Stomach smooth muscle (tissue), 2 donors: ENCODE results near the gene SULT1C2.

ENCODE experiments used
- H3K27ac ChIP-seq: one replicate; pipeline ENCODE4 v1.7.0; 2013; ENCODE audit warnings: mild to moderate bottlenecking, low read length, inconsistent platforms
- H3K27me3 ChIP-seq, 2 donors: one replicate each; pipeline ENCODE4 v1.7.0; 2013; ENCODE audit warnings: low read length in 2 of 2; ENCODE audit not compliant: insufficient read depth in 2 of 2, control insufficient read depth in 1 of 2
- H3K36me3 ChIP-seq, 2 donors: one replicate each; pipeline ENCODE4 v1.7.0; 2013; ENCODE audit warnings: low read length in 2 of 2; ENCODE audit not compliant: control insufficient read depth in 2 of 2, insufficient read depth in 2 of 2
- H3K4me1 ChIP-seq: one replicate; pipeline ENCODE4 v1.7.0; 2013; ENCODE audit warnings: low read length; ENCODE audit not compliant: control insufficient read depth, insufficient read depth
- H3K4me3 ChIP-seq, 2 donors: one replicate each; pipeline ENCODE4 v1.7.0; 2013; ENCODE audit warnings: low read length in 2 of 2
- H3K9ac ChIP-seq, 2 donors: one replicate each; pipeline ENCODE4 v1.7.0; 2013; ENCODE audit warnings: low read length in 2 of 2, mild to moderate bottlenecking in 1 of 2
- H3K9me3 ChIP-seq, 2 donors: one replicate each; pipeline ENCODE4 v1.7.0; 2013; ENCODE audit warnings: low read length in 2 of 2; ENCODE audit not compliant: control insufficient read depth in 2 of 2
- donor health status: healthy.
- donor health status: Pancreatic carcinoma.

Gene SULT1C2

DNA sequence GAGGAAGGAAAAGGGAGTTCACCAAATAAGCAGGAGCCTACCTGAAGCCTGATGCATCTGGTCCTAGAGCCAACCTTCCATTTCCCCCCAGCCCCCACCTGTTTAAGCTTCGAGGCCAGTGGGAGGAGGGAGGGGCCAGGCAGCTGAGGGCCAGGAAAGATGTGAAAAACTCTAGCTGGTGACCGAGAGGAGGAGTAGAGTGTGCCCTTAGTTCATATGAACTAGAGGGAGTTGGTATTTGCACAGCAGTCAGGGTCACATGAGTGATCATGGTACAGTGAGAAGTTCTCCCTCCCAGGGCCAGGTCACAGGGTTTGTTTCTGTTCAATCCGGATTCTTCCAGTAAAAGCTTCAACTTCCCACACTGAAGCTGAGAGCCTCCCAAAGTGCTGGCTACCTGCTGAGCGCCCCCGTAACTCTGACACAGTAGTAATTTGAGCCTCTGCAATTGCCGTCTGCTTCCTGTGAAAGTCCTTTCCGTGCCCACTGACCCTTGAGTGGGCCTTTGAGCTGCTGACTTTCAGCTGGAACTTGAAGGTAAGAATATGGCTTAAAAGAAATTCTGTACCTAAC lies at the start of gene SULT1C2:
Gene SULT1C2, plus strand, starts transcription at position 362 of the 573 bp plus-strand sequence. CDS start 4,773 bp downstream, outside the sequence.
- Histone ChIP-seq H3K9ac (no peak within 1 kb of the TSS), H3K4me3 (no peak within 1 kb of the TSS), H3K27me3 (no peaks in the 10 kb centered on the region), H3K36me3 (no peaks in the 10 kb centered on the region), H3K27ac (no peak within 1 kb of the TSS), H3K9me3 (peaks cover 0 to 4% of the 10 kb centered on the region in 2 donors), H3K4me1 (no peaks in the 10 kb centered on the region)

DNA sequence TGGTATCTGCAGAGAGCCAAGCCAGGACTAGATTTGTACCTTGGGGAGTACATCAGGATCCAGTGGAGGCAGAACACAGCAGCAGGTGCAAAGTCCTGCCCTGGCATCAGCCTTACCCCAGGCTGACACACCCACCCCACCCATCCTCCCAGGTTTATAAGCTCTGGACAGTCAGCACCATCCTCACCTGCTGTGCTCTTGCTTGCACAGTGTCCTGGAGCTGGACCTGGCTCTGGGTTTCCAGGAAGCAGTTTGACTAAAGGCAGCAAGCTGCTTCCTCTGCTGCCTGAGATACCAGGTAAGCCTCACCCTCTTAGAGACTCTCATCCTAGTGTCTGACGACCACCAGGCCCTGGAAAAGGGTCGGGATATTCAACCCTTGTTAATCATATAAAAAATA lies 48.9 kb upstream of the SULT1C2 start, which contains the start of gene SULT1C3:
Gene SULT1C3, plus strand, starts transcription at position 183 of the 400 bp plus-strand sequence. CDS start 7,227 bp downstream, outside the sequence.
- H3K4me1 ChIP-seq = no peaks in the 10 kb centered on the region

DNA sequence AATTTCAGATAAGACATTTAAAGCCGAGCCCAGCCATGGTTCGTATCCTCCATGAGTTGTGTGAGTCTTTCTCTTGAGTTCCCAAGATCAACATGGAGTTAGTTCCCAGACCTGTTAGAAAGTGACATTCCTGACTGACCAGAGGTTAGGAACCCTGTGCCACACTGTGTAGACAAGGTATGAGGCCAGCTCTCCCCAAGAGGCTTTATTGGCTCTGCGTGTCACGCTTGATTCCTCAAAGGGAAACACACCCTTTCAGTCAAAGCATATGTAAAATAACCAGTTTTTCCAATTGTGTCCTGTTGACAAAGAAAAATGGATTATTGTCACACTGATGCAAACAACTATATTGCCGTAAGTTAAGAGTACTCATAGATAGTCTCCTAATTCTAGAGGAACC lies 47.7 kb upstream of the SULT1C2 start:
- no peaks in the 10 kb centered on the region for H3K36me3 ChIP-seq
- no peak overlapping the region for H3K9ac ChIP-seq
- no peak overlapping the region for H3K27ac ChIP-seq
- no peak overlapping the region for H3K4me3 ChIP-seq
- no peaks in the 10 kb centered on the region for H3K4me1 ChIP-seq
- no peaks in the 10 kb centered on the region for H3K27me3 ChIP-seq
- H3K9me3 ChIP-seq = peaks cover 0 to 4% of the 10 kb centered on the region in 2 donors

More for the DNA sequence above, 48.9 kb upstream of the SULT1C2 start, which contains the start of gene SULT1C3:
- Histone ChIP-seq H3K27me3 (no peaks in the 10 kb centered on the region), H3K4me3 (no peak within 1 kb of the TSS), H3K27ac (no peak within 1 kb of the TSS), H3K9ac (no peak within 1 kb of the TSS), H3K9me3 (peaks cover 0 to 2% of the 10 kb centered on the region in 2 donors), H3K36me3 (no peaks in the 10 kb centered on the region)

DNA sequence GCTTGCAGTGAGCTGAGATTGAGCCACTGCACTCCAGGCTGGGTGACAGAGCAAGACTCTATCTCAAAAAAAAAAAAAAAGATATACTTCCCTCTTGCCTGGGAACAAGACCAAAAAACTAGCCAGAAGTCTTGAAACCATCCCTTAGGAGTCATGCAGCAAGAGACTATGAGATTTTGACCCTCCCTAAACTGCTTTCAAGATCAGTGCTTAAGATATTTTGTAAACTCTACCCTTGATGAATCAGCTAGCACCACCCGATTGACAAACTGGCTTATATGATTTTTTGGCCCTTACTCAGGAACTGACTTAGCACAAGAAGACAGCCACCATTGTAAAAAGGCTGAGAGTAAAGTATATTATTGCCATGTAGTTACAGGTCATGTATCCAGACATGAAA lies 45.1 kb upstream of the SULT1C2 start:
- Histone ChIP-seq H3K36me3 (no peaks in the 10 kb centered on the region), H3K9me3 (peaks cover 0 to 4% of the 10 kb centered on the region in 2 donors), H3K27me3 (no peaks in the 10 kb centered on the region), H3K4me1 (no peaks in the 10 kb centered on the region), H3K4me3 (no peak overlapping the region), H3K27ac (no peak overlapping the region), H3K9ac (no peak overlapping the region)

DNA sequence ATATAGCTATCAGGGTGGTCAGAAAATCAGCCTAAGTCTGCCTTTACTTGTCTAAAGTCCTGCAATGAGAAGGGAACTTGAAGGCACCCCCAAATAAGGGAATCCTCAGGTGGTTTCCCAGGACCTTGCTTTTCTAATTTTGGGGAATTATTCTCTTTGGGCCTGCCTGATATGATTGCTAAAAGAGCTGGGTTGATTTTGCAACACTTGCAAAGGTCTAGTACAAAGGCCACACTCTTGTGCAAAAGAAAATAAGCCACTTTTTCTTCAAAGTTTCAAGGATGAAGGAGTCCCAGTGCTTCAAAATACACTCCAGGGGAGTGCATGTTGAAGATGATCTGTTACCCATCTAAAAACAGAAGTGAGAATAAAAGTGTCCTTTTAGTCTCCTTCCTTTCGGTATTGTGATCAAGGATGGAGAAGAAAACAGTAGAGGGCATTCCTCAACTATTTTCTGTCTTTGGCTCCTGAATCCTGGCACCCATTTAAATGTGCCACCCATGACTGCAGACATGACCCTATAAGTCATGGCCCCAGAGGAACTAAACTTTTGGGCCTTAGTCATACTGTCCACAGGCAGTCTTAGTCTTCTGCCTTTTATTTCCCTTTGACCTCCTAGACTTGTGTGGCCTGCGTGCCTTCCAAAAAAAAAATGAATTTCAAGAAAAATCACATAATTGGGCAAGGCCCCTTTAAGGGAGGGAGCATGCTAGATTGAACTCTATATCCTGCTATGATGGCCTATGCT lies 43.9 kb upstream of the SULT1C2 start:
- Histone ChIP-seq H3K36me3 (no peaks in the 10 kb centered on the region), H3K9me3 (peaks cover 0 to 4% of the 10 kb centered on the region in 2 donors), H3K4me1 (no peaks in the 10 kb centered on the region), H3K9ac (no peak overlapping the region), H3K4me3 (no peak overlapping the region), H3K27ac (no peak overlapping the region), H3K27me3 (no peaks in the 10 kb centered on the region)

DNA sequence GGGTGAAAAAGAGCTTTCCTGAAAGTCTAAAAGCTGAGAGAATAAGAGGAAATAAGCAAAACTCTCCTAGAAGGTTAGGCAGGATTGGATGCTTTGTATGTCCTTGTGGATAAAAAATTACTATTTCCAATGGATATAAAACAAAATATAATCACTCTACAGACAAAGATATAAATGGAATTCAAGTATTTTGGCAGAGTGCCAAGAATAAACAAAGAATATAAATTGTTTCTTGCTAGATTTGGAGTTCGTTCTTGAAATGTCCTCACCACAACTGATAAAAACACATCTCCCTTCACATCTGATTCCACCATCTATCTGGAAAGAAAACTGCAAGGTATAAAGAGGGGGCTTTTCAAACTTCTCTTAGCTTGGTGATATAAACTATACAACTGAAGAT lies 35.6 kb upstream of the SULT1C2 start:
- H3K4me3 ChIP-seq = no peak overlapping the region
- no peaks in the 10 kb centered on the region for H3K27me3 ChIP-seq
- no peak overlapping the region for H3K9ac ChIP-seq
- no peak overlapping the region for H3K27ac ChIP-seq
- H3K4me1 ChIP-seq = no peaks in the 10 kb centered on the region
- H3K9me3 ChIP-seq = no peaks in the 10 kb centered on the region
- H3K36me3 ChIP-seq = no peaks in the 10 kb centered on the region

DNA sequence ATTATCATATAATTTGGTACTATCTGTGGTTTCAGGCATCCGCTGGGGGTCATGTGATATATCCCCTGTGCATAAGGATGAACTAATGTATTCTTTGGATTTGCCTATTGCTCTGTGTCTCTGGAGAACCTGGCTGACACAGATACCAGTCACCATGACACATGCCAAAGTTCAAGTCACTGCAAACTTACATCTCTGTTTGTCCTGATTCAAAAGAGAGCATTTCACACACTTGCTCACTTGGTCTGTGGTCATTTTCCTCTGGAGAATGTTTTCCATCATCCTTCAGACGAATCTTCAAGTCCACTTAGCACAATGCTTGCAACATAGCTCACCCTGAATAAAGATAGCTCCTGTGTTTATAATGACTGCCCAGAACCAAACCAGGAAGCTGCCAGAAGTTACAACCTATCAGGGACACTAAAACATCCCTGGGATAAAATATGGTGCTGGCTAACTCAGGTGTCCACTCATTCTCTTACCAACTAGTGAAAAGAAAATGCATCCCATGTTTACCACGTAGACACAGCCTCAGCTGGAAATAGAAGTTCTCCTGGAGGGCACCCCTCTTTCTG lies 30.9 kb upstream of the SULT1C2 start:
- no peak overlapping the region for H3K4me3 ChIP-seq

DNA sequence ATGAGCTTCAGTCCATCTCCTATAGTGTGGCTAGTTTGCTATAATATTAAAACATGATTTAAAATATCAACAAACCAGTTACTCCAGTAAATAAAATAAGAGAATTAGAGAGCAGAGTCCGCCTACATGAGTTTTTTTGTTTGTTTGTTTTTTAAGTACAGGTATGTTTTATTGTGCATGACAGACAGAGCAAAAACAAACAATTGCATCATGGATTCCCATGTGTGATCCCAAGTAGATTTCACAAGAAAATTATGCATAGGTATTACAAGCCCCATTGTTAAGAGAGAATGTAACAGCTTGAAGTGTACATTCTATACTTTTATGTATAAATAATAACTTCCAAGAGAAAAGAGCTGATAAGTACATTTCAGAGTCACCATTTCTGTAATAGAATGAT lies 27.9 kb upstream of the SULT1C2 start:
- Histone ChIP-seq H3K9ac (no peak overlapping the region), H3K4me3 (no peak overlapping the region), H3K27ac (no peak overlapping the region)

More for the DNA sequence above, 30.9 kb upstream of the SULT1C2 start:
- H3K27ac ChIP-seq = no peak overlapping the region
- no peak overlapping the region for H3K9ac ChIP-seq
- H3K4me1 ChIP-seq = no peaks in the 10 kb centered on the region
- no peaks in the 10 kb centered on the region for H3K27me3 ChIP-seq
- H3K36me3 ChIP-seq = no peaks in the 10 kb centered on the region
- H3K9me3 ChIP-seq = no peaks in the 10 kb centered on the region

DNA sequence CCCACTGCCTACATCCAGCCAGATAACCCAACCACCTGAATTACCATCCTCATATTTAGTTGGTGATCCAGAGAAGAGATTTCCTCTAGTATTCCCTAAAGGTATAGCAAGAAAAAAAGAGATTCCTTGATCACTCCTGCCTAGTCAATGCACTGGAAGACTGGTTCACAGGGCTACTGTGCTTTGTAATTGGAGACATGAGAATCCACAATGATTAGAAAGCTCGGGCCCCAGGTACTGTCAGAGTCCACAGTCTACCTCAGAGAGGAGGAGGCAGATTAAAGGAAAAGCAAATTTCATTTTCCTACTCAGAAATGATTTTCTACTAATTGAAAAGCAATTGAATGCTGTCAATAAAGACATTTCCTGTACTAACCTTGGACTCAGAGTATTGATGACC lies 26.7 kb upstream of the SULT1C2 start:
- H3K4me3 ChIP-seq = no peak overlapping the region
- H3K36me3 ChIP-seq = no peaks in the 10 kb centered on the region
- H3K4me1 ChIP-seq = no peaks in the 10 kb centered on the region
- no peak overlapping the region for H3K9ac ChIP-seq
- H3K27me3 ChIP-seq = no peaks in the 10 kb centered on the region
- H3K9me3 ChIP-seq = no peaks in the 10 kb centered on the region
- H3K27ac ChIP-seq = no peak overlapping the region

More for the DNA sequence above, 27.9 kb upstream of the SULT1C2 start:
- H3K27me3 ChIP-seq = no peaks in the 10 kb centered on the region
- no peaks in the 10 kb centered on the region for H3K4me1 ChIP-seq
- no peaks in the 10 kb centered on the region for H3K36me3 ChIP-seq
- no peaks in the 10 kb centered on the region for H3K9me3 ChIP-seq

DNA sequence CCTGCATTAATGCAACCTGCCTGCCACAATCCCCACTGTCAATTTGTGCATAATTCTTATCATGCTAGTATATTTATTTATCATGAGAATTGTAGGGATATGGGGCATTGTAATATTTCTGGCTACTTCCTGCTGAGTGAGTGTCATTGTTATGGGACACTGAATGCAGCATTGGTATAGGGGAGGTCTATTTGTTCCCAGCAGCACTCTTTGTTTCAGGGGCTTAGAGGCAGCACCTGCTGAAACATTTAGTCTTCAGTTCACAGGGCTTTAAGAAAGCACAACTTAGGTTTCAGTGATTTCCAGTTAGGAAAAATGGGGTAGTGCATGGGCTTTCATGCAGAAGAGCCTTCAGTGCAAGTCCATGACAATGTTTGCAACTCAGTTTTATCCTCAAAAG lies 25.3 kb upstream of the SULT1C2 start:
- Histone ChIP-seq H3K36me3 (no peaks in the 10 kb centered on the region), H3K27ac (no peak overlapping the region), H3K9me3 (no peaks in the 10 kb centered on the region), H3K9ac (no peak overlapping the region), H3K27me3 (no peaks in the 10 kb centered on the region), H3K4me3 (no peak overlapping the region), H3K4me1 (no peaks in the 10 kb centered on the region)

DNA sequence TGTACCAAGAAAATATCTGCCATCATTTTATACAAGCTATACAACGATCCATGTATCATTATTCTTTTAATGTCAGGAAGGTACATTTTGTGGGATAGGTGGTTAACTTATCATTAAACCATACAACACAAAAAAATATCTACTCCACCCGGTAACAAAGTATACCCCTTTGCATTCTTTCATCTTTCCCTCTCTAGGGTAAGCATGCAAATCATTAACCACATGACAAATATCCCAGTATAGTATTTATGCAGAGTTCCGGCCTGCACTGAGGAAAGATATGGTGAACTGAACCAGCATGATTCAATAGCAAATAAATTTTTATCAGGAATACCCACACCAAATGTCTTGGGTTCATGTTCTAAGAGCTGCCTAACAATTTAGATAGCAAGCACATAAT lies 22.5 kb upstream of the SULT1C2 start:
- H3K9ac ChIP-seq = no peak overlapping the region
- no peaks in the 10 kb centered on the region for H3K4me1 ChIP-seq
- no peak overlapping the region for H3K27ac ChIP-seq
- H3K4me3 ChIP-seq = no peak overlapping the region
- H3K36me3 ChIP-seq = no peaks in the 10 kb centered on the region
- no peaks in the 10 kb centered on the region for H3K27me3 ChIP-seq
- no peaks in the 10 kb centered on the region for H3K9me3 ChIP-seq
